ENCODE results near the gene ZGPAT. TPM values are rescaled to one million over a fixed set of nuclear protein-coding genes. Genes with fewer than 3 reads are reported as not detected.

ZGPAT gene
- total and polyA plus RNA-seq, 2 of the 13 experiments (the other 11 are each of a cell fraction or from before 2014, with no cell fraction given) = 23.0 to 41.9 TPM

DNA sequence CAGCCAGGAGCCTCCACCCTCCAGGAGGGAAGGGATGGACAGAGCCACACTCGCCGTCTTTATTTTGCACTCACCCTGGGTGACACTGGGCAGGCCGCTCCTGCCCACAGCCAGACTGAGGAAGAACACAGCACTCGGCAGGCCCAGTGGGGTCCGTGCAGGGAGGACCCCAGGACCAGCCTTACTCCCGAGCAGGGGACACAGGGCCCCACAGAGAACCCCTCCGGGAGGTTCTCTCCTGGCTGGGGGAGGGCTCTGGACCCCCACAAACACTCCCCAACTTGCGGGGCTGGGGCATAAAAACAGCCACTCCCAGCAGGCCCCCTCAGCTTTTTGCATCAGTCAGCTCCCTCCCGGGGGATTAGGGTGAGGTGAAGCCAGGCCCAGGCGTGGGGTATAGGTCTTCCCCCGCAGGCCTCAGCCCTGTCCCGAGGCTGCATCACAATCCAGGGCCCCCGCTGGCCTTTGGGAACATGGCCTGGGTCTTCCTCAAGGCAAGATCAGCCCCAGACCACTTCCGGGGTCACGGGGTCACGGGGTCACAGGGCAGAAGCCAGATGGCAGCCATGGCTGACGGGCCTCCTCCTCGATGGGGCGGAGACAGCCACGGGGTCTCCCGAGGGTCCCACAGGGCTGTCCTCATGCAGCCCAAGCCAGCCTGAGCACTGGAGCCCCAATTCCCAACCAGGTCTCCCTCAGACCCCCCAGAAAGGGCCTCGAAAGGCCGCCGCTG lies 8.2 kb upstream of the ZGPAT start (continued):
- TF ChIP-seq TRAFD1 (CRISPR knock-in tag; IDR thresholded peaks at IDR 0.05; ENCODE audit: borderline replicate concordance) = no peak
- TF ChIP-seq PHB2 (IDR thresholded peaks at IDR 0.05; ENCODE audit: partially characterized antibody) = no peak
- no peak for TF ChIP-seq SOX13 (IDR thresholded peaks at IDR 0.05)
- TF ChIP-seq SOX13 (CRISPR knock-in tag; conservative IDR thresholded peaks at IDR 0.05 in 1 of 2, IDR thresholded peaks at IDR 0.05 in 1 of 2) = no peak
- no peak for TF ChIP-seq ZNF576 (CRISPR knock-in tag; IDR thresholded peaks at IDR 0.05)
- TF ChIP-seq ZNF230 (CRISPR knock-in tag; IDR thresholded peaks at IDR 0.05) = 0 out of 2 replicates have a peak, but pooled peaks have one; percentile 51
- peak; percentile 54; the same call in 1 of the 2 replicates for TF ChIP-seq ZNF598 (CRISPR knock-in tag; IDR thresholded peaks at IDR 0.05; ENCODE audit: borderline replicate concordance)
- no peak for TF ChIP-seq KLF11 (CRISPR knock-in tag; IDR thresholded peaks at IDR 0.05)
- TF ChIP-seq ZNF234 (CRISPR knock-in tag; conservative IDR thresholded peaks at IDR 0.05) = no peak
- TF ChIP-seq CENPT (CRISPR knock-in tag; IDR thresholded peaks at IDR 0.05; ENCODE audit: low read depth) = no peak
- TF ChIP-seq, protein P1, sequence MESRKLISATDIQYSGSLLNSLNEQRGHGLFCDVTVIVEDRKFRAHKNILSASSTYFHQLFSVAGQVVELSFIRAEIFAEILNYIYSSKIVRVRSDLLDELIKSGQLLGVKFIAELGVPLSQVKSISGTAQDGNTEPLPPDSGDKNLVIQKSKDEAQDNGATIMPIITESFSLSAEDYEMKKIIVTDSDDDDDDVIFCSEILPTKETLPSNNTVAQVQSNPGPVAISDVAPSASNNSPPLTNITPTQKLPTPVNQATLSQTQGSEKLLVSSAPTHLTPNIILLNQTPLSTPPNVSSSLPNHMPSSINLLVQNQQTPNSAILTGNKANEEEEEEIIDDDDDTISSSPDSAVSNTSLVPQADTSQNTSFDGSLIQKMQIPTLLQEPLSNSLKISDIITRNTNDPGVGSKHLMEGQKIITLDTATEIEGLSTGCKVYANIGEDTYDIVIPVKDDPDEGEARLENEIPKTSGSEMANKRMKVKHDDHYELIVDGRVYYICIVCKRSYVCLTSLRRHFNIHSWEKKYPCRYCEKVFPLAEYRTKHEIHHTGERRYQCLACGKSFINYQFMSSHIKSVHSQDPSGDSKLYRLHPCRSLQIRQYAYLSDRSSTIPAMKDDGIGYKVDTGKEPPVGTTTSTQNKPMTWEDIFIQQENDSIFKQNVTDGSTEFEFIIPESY (CRISPR knock-in tag; IDR thresholded peaks at IDR 0.05) = no peak
- TF ChIP-seq NR2F6 (IDR thresholded peaks at IDR 0.05) = peak; percentile 76; the same call in 1 of the 2 replicates
- TF ChIP-seq NR2F6 (CRISPR knock-in tag; IDR thresholded peaks at IDR 0.05) = peak; percentile 63; the same call in 1 of the 2 replicates
- TF ChIP-seq YEATS4 (CRISPR knock-in tag; IDR thresholded peaks at IDR 0.05; ENCODE audit: borderline replicate concordance) = no peak
- TF ChIP-seq, protein P2, sequence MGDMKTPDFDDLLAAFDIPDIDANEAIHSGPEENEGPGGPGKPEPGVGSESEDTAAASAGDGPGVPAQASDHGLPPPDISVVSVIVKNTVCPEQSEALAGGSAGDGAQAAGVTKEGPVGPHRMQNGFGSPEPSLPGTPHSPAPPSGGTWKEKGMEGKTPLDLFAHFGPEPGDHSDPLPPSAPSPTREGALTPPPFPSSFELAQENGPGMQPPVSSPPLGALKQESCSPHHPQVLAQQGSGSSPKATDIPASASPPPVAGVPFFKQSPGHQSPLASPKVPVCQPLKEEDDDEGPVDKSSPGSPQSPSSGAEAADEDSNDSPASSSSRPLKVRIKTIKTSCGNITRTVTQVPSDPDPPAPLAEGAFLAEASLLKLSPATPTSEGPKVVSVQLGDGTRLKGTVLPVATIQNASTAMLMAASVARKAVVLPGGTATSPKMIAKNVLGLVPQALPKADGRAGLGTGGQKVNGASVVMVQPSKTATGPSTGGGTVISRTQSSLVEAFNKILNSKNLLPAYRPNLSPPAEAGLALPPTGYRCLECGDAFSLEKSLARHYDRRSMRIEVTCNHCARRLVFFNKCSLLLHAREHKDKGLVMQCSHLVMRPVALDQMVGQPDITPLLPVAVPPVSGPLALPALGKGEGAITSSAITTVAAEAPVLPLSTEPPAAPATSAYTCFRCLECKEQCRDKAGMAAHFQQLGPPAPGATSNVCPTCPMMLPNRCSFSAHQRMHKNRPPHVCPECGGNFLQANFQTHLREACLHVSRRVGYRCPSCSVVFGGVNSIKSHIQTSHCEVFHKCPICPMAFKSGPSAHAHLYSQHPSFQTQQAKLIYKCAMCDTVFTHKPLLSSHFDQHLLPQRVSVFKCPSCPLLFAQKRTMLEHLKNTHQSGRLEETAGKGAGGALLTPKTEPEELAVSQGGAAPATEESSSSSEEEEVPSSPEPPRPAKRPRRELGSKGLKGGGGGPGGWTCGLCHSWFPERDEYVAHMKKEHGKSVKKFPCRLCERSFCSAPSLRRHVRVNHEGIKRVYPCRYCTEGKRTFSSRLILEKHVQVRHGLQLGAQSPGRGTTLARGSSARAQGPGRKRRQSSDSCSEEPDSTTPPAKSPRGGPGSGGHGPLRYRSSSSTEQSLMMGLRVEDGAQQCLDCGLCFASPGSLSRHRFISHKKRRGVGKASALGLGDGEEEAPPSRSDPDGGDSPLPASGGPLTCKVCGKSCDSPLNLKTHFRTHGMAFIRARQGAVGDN (CRISPR knock-in tag; IDR thresholded peaks at IDR 0.05) = peak; percentile 49
- 0 out of 2 replicates have a peak, but pooled peaks have one; percentile 25 for TF ChIP-seq CHD2 (IDR thresholded peaks at IDR 0.05; ENCODE audit: low read depth, low read length)
- TF ChIP-seq ZNF333 (CRISPR knock-in tag; IDR thresholded peaks at IDR 0.05; ENCODE audit: borderline replicate concordance) = 0 out of 2 replicates have a peak, but pooled peaks have one; percentile 53
- 0 out of 2 replicates have a peak, but pooled peaks have one; percentile 48 for TF ChIP-seq ZNF547 (CRISPR knock-in tag; IDR thresholded peaks at IDR 0.05)
- 0 out of 2 replicates have a peak, but pooled peaks have one; percentile 31 for TF ChIP-seq ZNF501 (CRISPR knock-in tag; IDR thresholded peaks at IDR 0.05)
- no peak for TF ChIP-seq TCF7L2 (IDR thresholded peaks at IDR 0.05; ENCODE audit: low read depth, low read length)
- no peak for TF ChIP-seq TSC22D2 (CRISPR knock-in tag; IDR thresholded peaks at IDR 0.05; ENCODE audit: borderline replicate concordance)
